Measurements from ENCODE around the gene FGGY.

The FGGY gene

GRCh38 chr1:59378621-59379370 lies 81.9 kb downstream of the FGGY start:
- H3K9me3 Mint-ChIP-seq = no peaks in the 10 kb centered on the region
- no peaks in the 10 kb centered on the region for H3K36me3 Mint-ChIP-seq (ENCODE audit: insufficient read depth)
- DNase-seq (no peak), ATAC-seq (replicated peaks) (no peak)
- H3K4me1 Mint-ChIP-seq (ENCODE audit: low read depth in 2 of 2) = no peaks in the 10 kb centered on the region
- no peaks in the 10 kb centered on the region for H3K27me3 Mint-ChIP-seq
- no peak overlapping the region for H3K4me3 Mint-ChIP-seq
- no peak overlapping the region for H3K27ac Mint-ChIP-seq

GRCh38 chr1:59379371-59379728 lies 82.5 kb downstream of the FGGY start:
- H3K27ac Mint-ChIP-seq = no peak overlapping the region
- no peaks in the 10 kb centered on the region for H3K9me3 Mint-ChIP-seq
- ATAC-seq (replicated peaks) (no peak), DNase-seq (no peak)
- H3K4me1 Mint-ChIP-seq (ENCODE audit: low read depth in 2 of 2) = peaks cover 1 to 3% of the 10 kb centered on the region in 2 donors
- no peaks in the 10 kb centered on the region for H3K36me3 Mint-ChIP-seq (ENCODE audit: insufficient read depth)
- no peaks in the 10 kb centered on the region for H3K27me3 Mint-ChIP-seq
- H3K4me3 Mint-ChIP-seq = no peak overlapping the region

- no peak for DNase-seq
- no peak for ATAC-seq (replicated peaks)
- H3K27ac Mint-ChIP-seq = no peak overlapping the region
- H3K9me3 Mint-ChIP-seq = no peaks in the 10 kb centered on the region
- H3K36me3 Mint-ChIP-seq (ENCODE audit: insufficient read depth) = no peaks in the 10 kb centered on the region
- H3K4me1 Mint-ChIP-seq (ENCODE audit: low read depth in 2 of 2) = peaks cover 1 to 4% of the 10 kb centered on the region in 2 donors
- no peak overlapping the region for H3K4me3 Mint-ChIP-seq
- H3K27me3 Mint-ChIP-seq = no peaks in the 10 kb centered on the region
These were observed 87.1 kb downstream of the FGGY start for GRCh38 chr1:59383963-59384362.

GRCh38 chr1:59384443-59384842 lies 87.5 kb downstream of the FGGY start:
- H3K4me1 Mint-ChIP-seq (ENCODE audit: low read depth in 2 of 2) = peaks cover 1 to 4% of the 10 kb centered on the region in 2 donors
- H3K27ac Mint-ChIP-seq = no peak overlapping the region
- no peak for ATAC-seq (replicated peaks)
- DNase-seq = no peak
- no peak overlapping the region for H3K4me3 Mint-ChIP-seq
- H3K36me3 Mint-ChIP-seq (ENCODE audit: insufficient read depth) = no peaks in the 10 kb centered on the region
- H3K9me3 Mint-ChIP-seq = no peaks in the 10 kb centered on the region
- no peaks in the 10 kb centered on the region for H3K27me3 Mint-ChIP-seq

- Mint-ChIP-seq H3K9me3 (no peaks in the 10 kb centered on the region), H3K27me3 (no peaks in the 10 kb centered on the region), H3K4me1 (ENCODE audit: low read depth in 2 of 2) (peaks cover 4 to 9% of the 10 kb centered on the region in 2 donors), H3K4me3 (no peak overlapping the region), H3K36me3 (ENCODE audit: insufficient read depth) (no peaks in the 10 kb centered on the region), H3K27ac (no peak overlapping the region)
- no peak for DNase-seq
- no peak for ATAC-seq (replicated peaks)
These were observed 91.3 kb downstream of the FGGY start for GRCh38 chr1:59388191-59388590.

- no peak for ATAC-seq (replicated peaks)
- Mint-ChIP-seq H3K27me3 (no peaks in the 10 kb centered on the region), H3K4me1 (ENCODE audit: low read depth in 2 of 2) (peaks cover 3 to 5% of the 10 kb centered on the region in 2 donors), H3K9me3 (no peaks in the 10 kb centered on the region), H3K36me3 (ENCODE audit: insufficient read depth) (no peaks in the 10 kb centered on the region), H3K27ac (no peak overlapping the region), H3K4me3 (no peak overlapping the region)
- no peak for DNase-seq
These were observed 93.0 kb downstream of the FGGY start for GRCh38 chr1:59389847-59390246.

GRCh38 chr1:59390307-59390706 lies 93.4 kb downstream of the FGGY start:
- no peak overlapping the region for H3K27ac Mint-ChIP-seq
- no peaks in the 10 kb centered on the region for H3K27me3 Mint-ChIP-seq
- no peaks in the 10 kb centered on the region for H3K9me3 Mint-ChIP-seq
- H3K4me3 Mint-ChIP-seq = no peak overlapping the region
- DNase-seq (no peak), ATAC-seq (replicated peaks) (no peak)
- H3K36me3 Mint-ChIP-seq (ENCODE audit: insufficient read depth) = no peaks in the 10 kb centered on the region
- peaks cover 3 to 5% of the 10 kb centered on the region in 2 donors for H3K4me1 Mint-ChIP-seq (ENCODE audit: low read depth in 2 of 2)

GRCh38 chr1:59391212-59392179 lies 94.6 kb downstream of the FGGY start:
- DNase-seq (no peak), ATAC-seq (replicated peaks) (no peak)
- Mint-ChIP-seq H3K4me3 (no peak overlapping the region), H3K27ac (peak overlapping the region in 1 of 2 donors; percentile 13), H3K27me3 (no peaks in the 10 kb centered on the region), H3K4me1 (ENCODE audit: low read depth in 2 of 2) (peaks cover 3 to 5% of the 10 kb centered on the region in 2 donors), H3K36me3 (ENCODE audit: insufficient read depth) (no peaks in the 10 kb centered on the region), H3K9me3 (no peaks in the 10 kb centered on the region)

GRCh38 chr1:59393211-59394180 lies 96.6 kb downstream of the FGGY start:
- Mint-ChIP-seq H3K9me3 (no peaks in the 10 kb centered on the region), H3K27me3 (no peaks in the 10 kb centered on the region)
- no peak for DNase-seq

GRCh38 chr1:59394706-59395425 lies 98.0 kb downstream of the FGGY start:
- Mint-ChIP-seq H3K27ac (peak overlapping the region in 1 of 2 donors; percentile 2), H3K9me3 (no peaks in the 10 kb centered on the region), H3K27me3 (no peaks in the 10 kb centered on the region), H3K4me3 (no peak overlapping the region), H3K4me1 (ENCODE audit: low read depth in 2 of 2) (peaks cover 3 to 5% of the 10 kb centered on the region in 2 donors), H3K36me3 (ENCODE audit: insufficient read depth) (no peaks in the 10 kb centered on the region)
- ATAC-seq (replicated peaks) (no peak), DNase-seq (no peak)

More at GRCh38 chr1:59393211-59394180, 96.6 kb downstream of the FGGY start:
- no peaks in the 10 kb centered on the region for H3K36me3 Mint-ChIP-seq (ENCODE audit: insufficient read depth)
- no peak overlapping the region for H3K27ac Mint-ChIP-seq
- no peak for ATAC-seq (replicated peaks)
- H3K4me1 Mint-ChIP-seq (ENCODE audit: low read depth in 2 of 2) = peaks cover 3 to 5% of the 10 kb centered on the region in 2 donors
- H3K4me3 Mint-ChIP-seq = no peak overlapping the region

- Mint-ChIP-seq H3K4me3 (no peak overlapping the region), H3K9me3 (no peaks in the 10 kb centered on the region), H3K36me3 (ENCODE audit: insufficient read depth) (no peaks in the 10 kb centered on the region), H3K27ac (no peak overlapping the region), H3K27me3 (no peaks in the 10 kb centered on the region), H3K4me1 (ENCODE audit: low read depth in 2 of 2) (peaks cover 0 to 1% of the 10 kb centered on the region in 2 donors)
- ATAC-seq (replicated peaks) = no peak
- DNase-seq = no peak
These were observed 99.5 kb downstream of the FGGY start for GRCh38 chr1:59396387-59396786.

GRCh38 chr1:59397139-59397858 lies 100.4 kb downstream of the FGGY start:
- H3K9me3 Mint-ChIP-seq = no peaks in the 10 kb centered on the region
- H3K27ac Mint-ChIP-seq = no peak overlapping the region
- H3K27me3 Mint-ChIP-seq = no peaks in the 10 kb centered on the region
- H3K36me3 Mint-ChIP-seq (ENCODE audit: insufficient read depth) = no peaks in the 10 kb centered on the region
- no peak for DNase-seq
- H3K4me3 Mint-ChIP-seq = no peak overlapping the region
- H3K4me1 Mint-ChIP-seq (ENCODE audit: low read depth in 2 of 2) = peaks cover 0 to 1% of the 10 kb centered on the region in 2 donors
- ATAC-seq (replicated peaks) = no peak
